ENCODE data around the gene ILKAP. TPM values are rescaled to one million over a fixed set of nuclear protein-coding genes. Genes with fewer than 3 reads are reported as not detected.
A peak's percentile ranks its signal among the peaks of the same experiment; 100 is the strongest.

The ILKAP gene
- total RNA-seq, 1 experiment from 2014 or later: 49.9 TPM

DNA sequence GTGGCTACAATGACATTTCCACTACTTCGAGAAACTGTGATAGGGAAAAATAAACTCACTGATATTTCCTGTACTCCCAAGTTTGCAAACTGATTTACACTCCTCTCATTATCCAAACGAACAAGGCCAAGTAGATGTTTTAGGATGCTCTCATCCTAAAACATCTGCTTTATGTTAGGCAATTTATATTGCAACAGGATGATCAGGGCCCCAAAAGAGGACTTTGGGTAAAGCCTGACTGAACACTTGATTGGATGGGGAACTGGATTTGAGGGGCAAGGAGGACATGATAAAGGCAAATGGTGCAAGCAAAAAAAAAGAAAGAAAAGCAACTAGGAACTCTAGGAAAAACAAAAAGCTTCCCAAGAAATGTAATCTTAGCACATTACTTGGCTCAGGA, 38.5 kb upstream of the ILKAP start:
- POLR2A ChIA-PET: no interaction called here
- CTCF ChIA-PET: no interaction called here
- no TSS peak for BruUV-seq (replicated peaks)
- TF ChIP-seq, protein P1, sequence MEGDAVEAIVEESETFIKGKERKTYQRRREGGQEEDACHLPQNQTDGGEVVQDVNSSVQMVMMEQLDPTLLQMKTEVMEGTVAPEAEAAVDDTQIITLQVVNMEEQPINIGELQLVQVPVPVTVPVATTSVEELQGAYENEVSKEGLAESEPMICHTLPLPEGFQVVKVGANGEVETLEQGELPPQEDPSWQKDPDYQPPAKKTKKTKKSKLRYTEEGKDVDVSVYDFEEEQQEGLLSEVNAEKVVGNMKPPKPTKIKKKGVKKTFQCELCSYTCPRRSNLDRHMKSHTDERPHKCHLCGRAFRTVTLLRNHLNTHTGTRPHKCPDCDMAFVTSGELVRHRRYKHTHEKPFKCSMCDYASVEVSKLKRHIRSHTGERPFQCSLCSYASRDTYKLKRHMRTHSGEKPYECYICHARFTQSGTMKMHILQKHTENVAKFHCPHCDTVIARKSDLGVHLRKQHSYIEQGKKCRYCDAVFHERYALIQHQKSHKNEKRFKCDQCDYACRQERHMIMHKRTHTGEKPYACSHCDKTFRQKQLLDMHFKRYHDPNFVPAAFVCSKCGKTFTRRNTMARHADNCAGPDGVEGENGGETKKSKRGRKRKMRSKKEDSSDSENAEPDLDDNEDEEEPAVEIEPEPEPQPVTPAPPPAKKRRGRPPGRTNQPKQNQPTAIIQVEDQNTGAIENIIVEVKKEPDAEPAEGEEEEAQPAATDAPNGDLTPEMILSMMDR (IDR thresholded peaks at IDR 0.05): no peak
- no peak for TF ChIP-seq SIN3A (IDR thresholded peaks at IDR 0.05; ENCODE audit: borderline replicate concordance, insufficient read depth, low read depth, low read length)
- TF ChIP-seq POLR2AphosphoS5 (IDR thresholded peaks at IDR 0.05; ENCODE audit: low read depth, low read length): no peak
- TF ChIP-seq, protein P2, sequence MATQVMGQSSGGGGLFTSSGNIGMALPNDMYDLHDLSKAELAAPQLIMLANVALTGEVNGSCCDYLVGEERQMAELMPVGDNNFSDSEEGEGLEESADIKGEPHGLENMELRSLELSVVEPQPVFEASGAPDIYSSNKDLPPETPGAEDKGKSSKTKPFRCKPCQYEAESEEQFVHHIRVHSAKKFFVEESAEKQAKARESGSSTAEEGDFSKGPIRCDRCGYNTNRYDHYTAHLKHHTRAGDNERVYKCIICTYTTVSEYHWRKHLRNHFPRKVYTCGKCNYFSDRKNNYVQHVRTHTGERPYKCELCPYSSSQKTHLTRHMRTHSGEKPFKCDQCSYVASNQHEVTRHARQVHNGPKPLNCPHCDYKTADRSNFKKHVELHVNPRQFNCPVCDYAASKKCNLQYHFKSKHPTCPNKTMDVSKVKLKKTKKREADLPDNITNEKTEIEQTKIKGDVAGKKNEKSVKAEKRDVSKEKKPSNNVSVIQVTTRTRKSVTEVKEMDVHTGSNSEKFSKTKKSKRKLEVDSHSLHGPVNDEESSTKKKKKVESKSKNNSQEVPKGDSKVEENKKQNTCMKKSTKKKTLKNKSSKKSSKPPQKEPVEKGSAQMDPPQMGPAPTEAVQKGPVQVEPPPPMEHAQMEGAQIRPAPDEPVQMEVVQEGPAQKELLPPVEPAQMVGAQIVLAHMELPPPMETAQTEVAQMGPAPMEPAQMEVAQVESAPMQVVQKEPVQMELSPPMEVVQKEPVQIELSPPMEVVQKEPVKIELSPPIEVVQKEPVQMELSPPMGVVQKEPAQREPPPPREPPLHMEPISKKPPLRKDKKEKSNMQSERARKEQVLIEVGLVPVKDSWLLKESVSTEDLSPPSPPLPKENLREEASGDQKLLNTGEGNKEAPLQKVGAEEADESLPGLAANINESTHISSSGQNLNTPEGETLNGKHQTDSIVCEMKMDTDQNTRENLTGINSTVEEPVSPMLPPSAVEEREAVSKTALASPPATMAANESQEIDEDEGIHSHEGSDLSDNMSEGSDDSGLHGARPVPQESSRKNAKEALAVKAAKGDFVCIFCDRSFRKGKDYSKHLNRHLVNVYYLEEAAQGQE (IDR thresholded peaks at IDR 0.05; ENCODE audit: insufficient read depth in 1 of 2, low read depth in 2 of 2, low read length in 1 of 2): no peak
- TF ChIP-seq TCF7L2 (IDR thresholded peaks at IDR 0.05; ENCODE audit: low read depth, low read length): no peak
- no peaks in the 10 kb centered on the region for H3K9me3 ChIP-seq (ENCODE audit: control insufficient read depth, insufficient read depth, low read depth, low read length)
- no peaks in the 10 kb centered on the region for H3K27me3 ChIP-seq (ENCODE audit: control insufficient read depth, insufficient read depth, low read length)
- H3K36me3 ChIP-seq (ENCODE audit: control insufficient read depth, insufficient read depth, low read length): no peaks in the 10 kb centered on the region
- in situ Hi-C loops (cut with HindIII; ENCODE audit: low pct_unique_long_range_greater_than_20kb, low sequenced_read_pairs) (no loop called here), intact Hi-C loops (cut with micrococcal nuclease; ENCODE audit: unreplicated experiment) (no loop called here)
- DNase-seq (ENCODE audit: low read depth, low spot score) (no peak), ATAC-seq (no peak)
- no peaks in the 10 kb centered on the region for H3K4me1 ChIP-seq (ENCODE audit: control insufficient read depth, insufficient read depth, low read length)
- no peak overlapping the region for H3K4me3 ChIP-seq (ENCODE audit: low read depth in 2 of 2, low read length in 2 of 2)
- H3K27ac ChIP-seq (ENCODE audit: low read length): no peak overlapping the region

DNA sequence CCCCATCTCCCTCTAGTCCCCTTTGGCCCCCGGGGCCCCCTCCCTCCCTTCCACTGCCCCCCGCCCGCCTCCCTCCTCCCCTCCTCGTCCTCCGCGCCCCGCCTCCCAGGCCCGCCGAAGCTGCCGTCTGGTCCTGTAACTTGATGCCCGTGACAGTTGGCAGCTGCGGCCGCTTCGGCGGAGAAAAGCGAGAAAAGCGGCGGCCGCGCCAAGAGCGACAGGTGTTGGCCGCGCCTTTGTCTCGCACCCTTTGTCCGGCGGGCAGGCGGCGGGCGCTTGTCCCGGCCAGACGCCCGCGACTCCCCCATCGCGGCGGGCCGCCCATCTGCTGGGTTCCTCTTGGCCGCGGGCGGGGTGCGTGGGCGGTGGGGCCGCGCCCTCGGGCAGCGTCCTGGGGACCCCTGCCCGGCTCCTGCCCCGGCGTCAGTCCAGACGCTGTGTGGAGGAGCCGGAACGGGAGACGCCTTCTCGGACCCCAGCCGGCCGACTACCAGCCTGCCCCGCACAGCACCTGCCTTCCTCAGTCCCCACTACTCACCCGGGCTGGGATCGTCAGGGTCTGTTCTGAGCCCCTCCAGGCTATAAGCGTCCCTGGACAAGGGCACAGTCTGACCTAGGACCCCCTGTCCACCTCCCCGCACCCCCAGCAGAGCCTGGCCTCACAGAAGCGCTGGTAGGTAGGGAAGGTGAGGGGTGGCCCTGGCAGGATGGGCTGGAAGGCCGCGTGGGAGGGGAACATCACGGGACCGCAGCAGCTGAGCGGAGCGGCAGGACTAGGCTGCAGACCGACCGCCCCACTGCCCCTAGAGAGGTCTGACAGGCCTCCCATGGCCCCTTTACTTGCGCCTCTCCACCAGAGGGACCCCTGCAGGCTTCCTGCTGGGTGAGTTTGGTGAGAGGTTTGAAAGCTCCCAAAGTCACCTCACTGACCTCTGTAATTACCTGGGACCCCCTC, 37.5 kb upstream of the ILKAP start:
- POLR2A ChIA-PET: interaction anchor here (0.5 kb wide), 1 partner anchor 81 kb away, joined by 3 read pairs; no protein-coding TSS in a partner anchor
- H3K4me1 ChIP-seq (ENCODE audit: control insufficient read depth, insufficient read depth, low read length): no peaks in the 10 kb centered on the region
- no peak overlapping the region for H3K27ac ChIP-seq (ENCODE audit: low read length)
- TF ChIP-seq, protein P2 (IDR thresholded peaks at IDR 0.05; ENCODE audit: insufficient read depth in 1 of 2, low read depth in 2 of 2, low read length in 1 of 2): no peak
- TF ChIP-seq POLR2AphosphoS5 (IDR thresholded peaks at IDR 0.05; ENCODE audit: low read depth, low read length) (no peak), SIN3A (IDR thresholded peaks at IDR 0.05; ENCODE audit: borderline replicate concordance, insufficient read depth, low read depth, low read length) (no peak), TCF7L2 (IDR thresholded peaks at IDR 0.05; ENCODE audit: low read depth, low read length) (no peak)
- TF ChIP-seq, protein P1 (IDR thresholded peaks at IDR 0.05): no peak; the same call in 1 of the 2 replicates
- peak overlapping the region in 1 of 2 experiments; percentile 66; a peak in 2 of 4 replicates for H3K4me3 ChIP-seq (ENCODE audit: low read depth in 2 of 2, low read length in 2 of 2)
- in situ Hi-C loops (cut with HindIII; ENCODE audit: low pct_unique_long_range_greater_than_20kb, low sequenced_read_pairs): no loop called here
- CTCF ChIA-PET: no interaction called here
- intact Hi-C loops (cut with micrococcal nuclease; ENCODE audit: unreplicated experiment): no loop called here
- ATAC-seq (peak; percentile 13; the same call in 1 of the 2 replicates), DNase-seq (ENCODE audit: low read depth, low spot score) (no peak)
- H3K9me3 ChIP-seq (ENCODE audit: control insufficient read depth, insufficient read depth, low read depth, low read length): no peaks in the 10 kb centered on the region
- BruUV-seq (replicated peaks): no TSS peak
- H3K36me3 ChIP-seq (ENCODE audit: control insufficient read depth, insufficient read depth, low read length): no peaks in the 10 kb centered on the region
- no peaks in the 10 kb centered on the region for H3K27me3 ChIP-seq (ENCODE audit: control insufficient read depth, insufficient read depth, low read length)

All from Panc1 (cell line).